Common myeloid progenitor, CD34-positive (primary cell): ENCODE results near the gene SLX9.

Experiments used
- CTCF ChIA-PET: fragments of 350-600 bp; sonication (Branson Sonifier 250); formaldehyde crosslinking; loops from one replicate; lab custom pipeline; 2021; ENCODE audit warnings: antibody characterized with exemption; lab: Charles Lee
- POLR2A ChIA-PET: fragments of 350-600 bp; sonication (Branson Sonifier 250); formaldehyde crosslinking; loops from one replicate; lab custom pipeline; 2021; ENCODE audit warnings: antibody characterized with exemption; lab: Charles Lee
- DNase-seq, 3 donors: peaks; one replicate each; pipeline versions ENCODE4 v3.0.0 to v3.0.0-alpha.2; 2013
- H3K27ac ChIP-seq, 2 experiments: 1 replicate in 1 of 2; 2 replicates in 1 of 2; pipeline ENCODE4 v1.7.0; 2013; ENCODE audit warnings: inconsistent platforms in 2 of 2, low read length in 2 of 2, mild to moderate bottlenecking in 2 of 2, low read depth in 1 of 2, moderate library complexity in 1 of 2; ENCODE audit not compliant: severe bottlenecking in 2 of 2, insufficient read depth in 1 of 2, poor library complexity in 1 of 2
- H3K27me3 ChIP-seq, 5 experiments: replicated peaks in 2 of 5; 1 replicate in 3 of 5; 2 replicates in 2 of 5; pipeline versions ENCODE4 v1.6.1 to v1.7.0; 2013; ENCODE audit warnings: low read length in 4 of 5, mild to moderate bottlenecking in 2 of 5, moderate library complexity in 2 of 5, inconsistent platforms in 1 of 5; ENCODE audit not compliant: insufficient read depth in 5 of 5, control insufficient read depth in 4 of 5
- H3K36me3 ChIP-seq, 4 experiments: 1 replicate in 2 of 4; 2 replicates in 2 of 4; pipeline versions ENCODE4 v1.6.1 to v1.7.0; 2013; ENCODE audit warnings: low read length in 3 of 4, control low read depth in 1 of 4, mild to moderate bottlenecking in 1 of 4; ENCODE audit not compliant: control insufficient read depth in 4 of 4, insufficient read depth in 4 of 4
- H3K4me1 ChIP-seq, 4 experiments: 1 replicate in 3 of 4; 2 replicates in 1 of 4; pipeline versions ENCODE4 v1.6.1 to v1.7.1; 2013; ENCODE audit warnings: low read length in 3 of 4, mild to moderate bottlenecking in 3 of 4, control low read depth in 1 of 4, inconsistent platforms in 1 of 4, moderate library complexity in 1 of 4; ENCODE audit not compliant: control insufficient read depth in 4 of 4, insufficient read depth in 4 of 4; ENCODE audit errors: control extremely low read depth in 1 of 4
- H3K4me3 ChIP-seq, 7 experiments: 1 replicate in 4 of 7; 2 replicates in 3 of 7; pipeline versions ENCODE4 v1.5.1 to v1.7.0; 2013; ENCODE audit warnings: mild to moderate bottlenecking in 7 of 7, low read length in 6 of 7, moderate library complexity in 6 of 7, inconsistent platforms in 2 of 7, low read depth in 2 of 7, control low read depth in 1 of 7; ENCODE audit not compliant: insufficient read depth in 4 of 7, control insufficient read depth in 1 of 7; ENCODE audit errors: extremely low read depth in 1 of 7
- H3K9me3 ChIP-seq, 5 experiments: 1 replicate in 4 of 5; 2 replicates in 1 of 5; pipeline versions ENCODE4 v1.6.1 to v1.7.1; 2013; ENCODE audit warnings: low read length in 4 of 5, mild to moderate bottlenecking in 2 of 5, inconsistent platforms in 1 of 5, low read depth in 1 of 5, moderate library complexity in 1 of 5; ENCODE audit not compliant: control insufficient read depth in 4 of 5, insufficient read depth in 2 of 5; ENCODE audit errors: control extremely low read depth in 1 of 5
- WGBS: methylation state at CpG from one replicate; pipeline ENCODE4 v1.1.5; 2013; ENCODE audit not compliant: insufficient coverage; 5-methylcytosine and 5-hydroxymethylcytosine counted together

Gene SLX9

GRCh38 chr21:44916965-44917364 is 22.9 kb upstream of the SLX9 start:
- no peak overlapping the region for H3K27ac ChIP-seq
- H3K9me3 ChIP-seq: no peaks in the 10 kb centered on the region
- peaks cover 4 to 77% (median 71%) of the 10 kb centered on the region in 4 experiments for H3K4me1 ChIP-seq
- no peaks in the 10 kb centered on the region for H3K27me3 ChIP-seq
- ChIA-PET POLR2A (no interaction called here), CTCF (interaction anchor here (0.8 to 3.5 kb wide), 6 partner anchors 9 to 41 kb away, joined by 3 to 13 read pairs (median 4); no protein-coding TSS in a partner anchor)
- DNase-seq: no peak
- no peak overlapping the region for H3K4me3 ChIP-seq
- 81% methylated on average over 5 of the region's 7 CpGs for WGBS
- H3K36me3 ChIP-seq: peaks cover 0 to 13% (median 8%) of the 10 kb centered on the region in 4 experiments

GRCh38 chr21:44917446-44918106 is 22.3 kb upstream of the SLX9 start:
- H3K4me3 ChIP-seq: no peak overlapping the region
- CTCF ChIA-PET: interaction anchor here (0.8 to 3.5 kb wide), 7 partner anchors 9 to 114 kb away, joined by 3 to 13 read pairs (median 4); no protein-coding TSS in a partner anchor
- H3K9me3 ChIP-seq: no peaks in the 10 kb centered on the region
- no peaks in the 10 kb centered on the region for H3K27me3 ChIP-seq
- H3K4me1 ChIP-seq: peaks cover 7 to 77% (median 65%) of the 10 kb centered on the region in 4 experiments
- H3K27ac ChIP-seq: no peak overlapping the region
- POLR2A ChIA-PET: no interaction called here
- no peak for DNase-seq
- peaks cover 0 to 13% (median 8%) of the 10 kb centered on the region in 4 experiments for H3K36me3 ChIP-seq
- 98% methylated on average over 12 of the region's 15 CpGs for WGBS

- ChIA-PET CTCF (interaction anchor here (0.8 to 3.5 kb wide), 6 partner anchors 10 to 114 kb away, joined by 3 to 13 read pairs (median 3); no protein-coding TSS in a partner anchor), POLR2A (no interaction called here)
- H3K4me3 ChIP-seq: no peak overlapping the region
- H3K27me3 ChIP-seq: no peaks in the 10 kb centered on the region
- H3K9me3 ChIP-seq: no peaks in the 10 kb centered on the region
- peaks cover 0 to 13% (median 8%) of the 10 kb centered on the region in 4 experiments for H3K36me3 ChIP-seq
- H3K4me1 ChIP-seq: peaks cover 12 to 79% (median 66%) of the 10 kb centered on the region in 4 experiments
- H3K27ac ChIP-seq: no peak overlapping the region
- DNase-seq: no peak
- WGBS: 92% methylated on average over 12 of the region's 12 CpGs
Observed at GRCh38 chr21:44918107-44918470, 21.7 kb upstream of the SLX9 start.

GRCh38 chr21:44918581-44919033 is 21.2 kb upstream of the SLX9 start:
- peaks cover 0 to 13% (median 8%) of the 10 kb centered on the region in 4 experiments for H3K36me3 ChIP-seq
- H3K27ac ChIP-seq: peak overlapping the region in 1 of 2 experiments; percentile 25
- DNase-seq: no peak
- ChIA-PET CTCF (interaction anchor here (1.0 to 3.5 kb wide), 10 partner anchors 9 to 115 kb away, joined by 3 to 13 read pairs (median 3); no protein-coding TSS in a partner anchor), POLR2A (no interaction called here)
- H3K27me3 ChIP-seq: no peaks in the 10 kb centered on the region
- WGBS: 79% methylated on average over 10 of the region's 13 CpGs
- no peaks in the 10 kb centered on the region for H3K9me3 ChIP-seq
- peaks cover 15 to 79% (median 63%) of the 10 kb centered on the region in 4 experiments for H3K4me1 ChIP-seq
- peak overlapping the region in 2 of 7 experiments; percentile 16 to 43 for H3K4me3 ChIP-seq

GRCh38 chr21:44919111-44919912 is 20.5 kb upstream of the SLX9 start:
- H3K4me3 ChIP-seq: peak overlapping the region in 6 of 7 experiments; percentile 36 to 70 (median 65)
- CTCF ChIA-PET: interaction anchor here (0.7 to 1.6 kb wide), 12 partner anchors 8 to 116 kb away, joined by 3 to 6 read pairs (median 4); no protein-coding TSS in a partner anchor
- H3K36me3 ChIP-seq: peaks cover 0 to 13% (median 8%) of the 10 kb centered on the region in 4 experiments
- WGBS: 57% methylated on average over 13 of the region's 26 CpGs
- POLR2A ChIA-PET: no interaction called here
- no peak for DNase-seq
- no peaks in the 10 kb centered on the region for H3K27me3 ChIP-seq
- H3K27ac ChIP-seq: peak overlapping the region in 1 of 2 experiments; percentile 25
- peaks cover 17 to 79% (median 61%) of the 10 kb centered on the region in 4 experiments for H3K4me1 ChIP-seq
- H3K9me3 ChIP-seq: no peaks in the 10 kb centered on the region

GRCh38 chr21:44919913-44920693 is 19.7 kb upstream of the SLX9 start:
- Histone ChIP-seq H3K4me1 (peaks cover 15 to 79% (median 60%) of the 10 kb centered on the region in 4 experiments), H3K36me3 (peaks cover 0 to 13% (median 8%) of the 10 kb centered on the region in 4 experiments), H3K27ac (no peak overlapping the region), H3K4me3 (peak overlapping the region; percentile 13 to 70 (median 63)), H3K27me3 (no peaks in the 10 kb centered on the region), H3K9me3 (no peaks in the 10 kb centered on the region)
- WGBS: 30% methylated on average over 24 of the region's 28 CpGs
- DNase-seq: peak in 2 of 3 donors; percentile 36 to 51
- ChIA-PET POLR2A (no interaction called here), CTCF (interaction anchor here (0.7 to 2.0 kb wide), 9 partner anchors 8 to 112 kb away, joined by 3 to 6 read pairs (median 4); no protein-coding TSS in a partner anchor)
